Fibroblast of skin of scalp (primary cell): Measurements from ENCODE around the gene CMKLR1.

Source experiments
- DNase-seq: peaks from one replicate; pipeline ENCODE4 v3.0.0-alpha.2; 2013

CMKLR1 gene

DNA sequence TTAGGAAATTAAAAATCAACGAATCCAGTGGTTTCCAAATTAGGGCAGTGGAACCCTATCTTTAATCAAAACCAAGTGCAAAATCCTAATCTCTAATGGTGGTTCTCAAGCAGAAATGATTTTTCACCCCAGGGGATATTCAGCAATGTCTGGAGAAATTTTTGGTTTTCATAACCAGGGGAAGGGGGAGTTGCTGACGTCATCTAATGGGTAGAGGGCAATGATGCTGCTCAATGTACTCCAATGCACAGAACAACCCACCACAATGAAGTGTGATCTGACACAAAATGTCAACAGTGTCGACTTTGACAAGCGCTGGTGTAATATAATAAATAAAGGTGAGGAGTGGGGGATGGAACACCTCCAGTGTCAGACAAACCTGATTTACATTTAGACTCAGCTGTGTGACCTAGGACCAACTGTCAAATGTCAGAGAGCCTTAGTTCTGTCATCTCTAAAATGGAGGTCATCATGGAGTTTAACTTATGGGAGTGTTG lies 81.5 kb downstream of the CMKLR1 start:
- no peak for DNase-seq

DNA sequence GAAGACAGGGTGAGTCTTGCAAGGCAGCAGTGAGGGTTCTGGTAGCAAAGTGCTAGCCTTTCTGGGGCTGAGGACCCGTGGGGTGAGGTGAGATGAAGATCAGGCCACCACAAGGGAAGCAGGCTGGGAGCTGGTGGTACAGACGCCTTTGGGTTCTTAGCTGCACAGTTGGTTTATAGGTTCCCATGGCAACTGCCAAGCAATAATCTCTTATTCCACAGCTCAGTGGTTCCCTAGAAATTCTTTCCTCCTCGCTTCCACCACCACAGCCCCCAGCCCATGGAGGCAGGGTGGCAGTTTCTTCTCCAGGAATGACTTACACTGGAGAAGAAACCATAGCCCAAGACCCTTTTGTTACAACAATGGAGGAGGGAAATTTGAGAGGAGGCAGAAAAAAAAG lies 82.1 kb downstream of the CMKLR1 start:
- no peak for DNase-seq

- no peak for DNase-seq
Observed at GRCh38 chr12:108255252-108255602, 83.9 kb downstream of the CMKLR1 start.

GRCh38 chr12:108254517-108255251 lies 84.4 kb downstream of the CMKLR1 start:
- DNase-seq: no peak

GRCh38 chr12:108254030-108254429 lies 85.1 kb downstream of the CMKLR1 start:
- DNase-seq: no peak

- DNase-seq: no peak
Observed at GRCh38 chr12:108253540-108253939, 85.6 kb downstream of the CMKLR1 start.

- no peak for DNase-seq
Observed at GRCh38 chr12:108252523-108252922, 86.6 kb downstream of the CMKLR1 start.

- DNase-seq: no peak
Observed at GRCh38 chr12:108248011-108248410, 91.1 kb downstream of the CMKLR1 start.

DNA sequence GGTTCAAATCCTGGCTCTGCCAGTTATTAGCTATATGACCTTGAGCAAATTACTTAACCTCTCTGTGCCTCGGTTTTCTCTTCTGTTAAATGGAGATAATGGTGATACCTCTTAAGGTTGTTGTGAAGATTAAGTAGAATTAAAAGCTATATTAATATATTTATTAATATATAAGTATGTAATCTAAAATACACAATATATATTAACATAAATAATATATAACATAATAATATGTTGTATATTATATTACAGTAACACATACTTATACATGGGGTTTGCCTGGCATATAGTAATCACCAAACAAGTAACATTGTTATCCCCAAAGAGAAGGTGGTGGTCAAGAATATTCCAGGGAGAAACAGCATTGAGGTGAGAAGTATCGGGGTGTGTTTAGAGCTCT lies 92.0 kb downstream of the CMKLR1 start:
- no peak for DNase-seq

GRCh38 chr12:108241986-108242703 lies 97.0 kb downstream of the CMKLR1 start:
- DNase-seq: no peak

DNA sequence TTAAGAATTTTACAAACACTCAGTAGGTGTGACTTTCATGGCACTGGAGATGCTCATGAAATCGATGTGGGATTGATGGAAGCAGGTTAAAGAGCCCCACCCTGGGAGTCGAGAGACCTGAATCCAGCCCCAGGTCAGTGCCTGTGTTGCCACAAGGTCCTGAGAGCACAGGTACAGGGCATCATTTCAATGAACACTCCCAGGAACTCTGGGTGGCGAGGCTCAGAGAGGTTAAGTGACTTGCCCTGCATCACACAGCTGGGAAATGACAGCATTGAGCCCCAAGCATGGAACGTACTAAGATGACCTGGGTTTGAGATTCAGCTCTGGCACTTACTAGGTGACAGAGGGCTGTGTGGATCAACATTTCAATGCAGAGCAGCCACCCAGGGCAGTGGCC lies 98.2 kb downstream of the CMKLR1 start:
- no peak for DNase-seq

GRCh38 chr12:108240027-108240785 lies 98.9 kb downstream of the CMKLR1 start:
- no peak for DNase-seq

DNA sequence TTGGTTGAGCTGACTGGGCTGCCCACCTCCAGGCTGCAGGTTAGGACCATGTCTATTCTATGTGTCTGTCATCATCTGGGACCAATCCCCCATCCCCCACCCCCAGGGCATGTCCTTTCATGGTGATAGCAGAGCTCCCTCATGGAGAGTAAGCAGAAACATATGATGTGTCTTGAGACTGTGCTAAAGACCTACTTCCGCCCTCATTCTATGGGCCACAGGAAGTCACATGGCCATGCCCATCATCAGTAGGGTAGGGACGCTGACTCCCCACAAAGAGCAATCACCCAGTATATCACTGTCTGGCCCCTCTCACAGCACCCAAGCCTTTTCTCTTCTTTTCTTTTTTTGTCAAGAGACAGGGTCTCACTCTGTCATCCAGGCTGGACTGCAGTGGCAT lies 99.7 kb downstream of the CMKLR1 start:
- no peak for DNase-seq

DNA sequence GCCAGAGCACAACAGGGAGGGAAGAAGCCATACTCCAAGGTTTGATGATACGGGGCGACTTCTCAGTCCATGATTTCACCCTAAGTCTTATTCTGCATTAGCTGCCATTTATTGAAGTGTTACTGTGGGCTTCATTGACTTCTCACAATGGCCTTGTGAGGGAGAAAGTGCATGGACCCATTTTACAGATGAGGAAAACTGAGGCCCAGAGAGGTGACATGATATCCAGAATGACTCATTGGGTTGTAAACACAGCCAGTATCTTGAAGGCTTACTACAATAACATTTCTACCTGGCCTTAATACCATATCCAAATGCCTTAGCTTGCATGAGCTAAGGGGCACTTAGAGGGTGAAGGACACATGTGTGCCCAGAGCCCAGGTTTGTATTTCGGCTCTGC lies 100.6 kb downstream of the CMKLR1 start:
- DNase-seq: no peak
